HG02943 (cell line): ENCODE measurements around the gene S100B.
"Not testable (repeated sequence)": the region's sequence is repeated elsewhere in the genome, so short reads cannot be mapped to it uniquely, and the experiment has no call there.

Experiments
- ATAC-seq: cut with Tn5 transposase; IDR thresholded peaks from one replicate; pipeline ENCODE4 v1.9.1; 2021; ENCODE audit warnings: mild to moderate bottlenecking, low read depth, moderate library complexity; ENCODE audit not compliant: unreplicated experiment

The S100B gene

GRCh38 chr21:46604975-46605766 is at the start of gene S100B:
Gene S100B (minus strand): TSS chr21:46605082. CDS start chr21:46602415, 2,667 bp downstream.
- no peak for ATAC-seq

- no peak for ATAC-seq
These were observed 46.2 kb upstream of the S100B start for GRCh38 chr21:46651121-46651520.

GRCh38 chr21:46650476-46651098 is 45.7 kb upstream of the S100B start:
- no peak for ATAC-seq

- ATAC-seq: no peak
These were observed 44.5 kb upstream of the S100B start for GRCh38 chr21:46649356-46649755.

- ATAC-seq: no peak
These were observed 43.7 kb upstream of the S100B start for GRCh38 chr21:46648539-46648938.

GRCh38 chr21:46646541-46647154 is 41.8 kb upstream of the S100B start:
- no peak for ATAC-seq

- no peak for ATAC-seq
These were observed 41.0 kb upstream of the S100B start for GRCh38 chr21:46645840-46646239.

- ATAC-seq: no peak
These were observed 38.7 kb upstream of the S100B start for GRCh38 chr21:46643379-46644177.

GRCh38 chr21:46641656-46642055 is 36.8 kb upstream of the S100B start:
- ATAC-seq: no peak

- ATAC-seq: no peak
These were observed 34.9 kb upstream of the S100B start for GRCh38 chr21:46639489-46640386.

- ATAC-seq: no peak
These were observed 33.3 kb upstream of the S100B start for GRCh38 chr21:46637952-46638746.

GRCh38 chr21:46636550-46637285 is 31.8 kb upstream of the S100B start:
- no peak for ATAC-seq

GRCh38 chr21:46636181-46636512 is 31.3 kb upstream of the S100B start:
- no peak for ATAC-seq

GRCh38 chr21:46635324-46636180 is 30.7 kb upstream of the S100B start, which contains the start of gene PRMT2:
Gene PRMT2 (plus strand): TSS chr21:46635674. CDS start chr21:46636952, 1,278 bp downstream.
- ATAC-seq: peak; percentile 81

- ATAC-seq: no peak
These were observed 30.1 kb upstream of the S100B start for GRCh38 chr21:46634966-46635323.

GRCh38 chr21:46634427-46634826 is 29.5 kb upstream of the S100B start:
- ATAC-seq: no peak

- no peak for ATAC-seq
These were observed 28.7 kb upstream of the S100B start for GRCh38 chr21:46633566-46633965.

- not testable (repeated sequence) for ATAC-seq
These were observed 26.0 kb upstream of the S100B start for GRCh38 chr21:46630915-46631314.
